ENCODE data around the gene F9. TPM values are rescaled to one million over a fixed set of nuclear protein-coding genes. Genes with fewer than 3 reads are reported as not detected.
"Not testable (repeated sequence)": the region's sequence is repeated elsewhere in the genome, so short reads cannot be mapped to it uniquely, and the experiment has no call there.

F9 gene
- total RNA-seq, result 0.20 TPM

DNA sequence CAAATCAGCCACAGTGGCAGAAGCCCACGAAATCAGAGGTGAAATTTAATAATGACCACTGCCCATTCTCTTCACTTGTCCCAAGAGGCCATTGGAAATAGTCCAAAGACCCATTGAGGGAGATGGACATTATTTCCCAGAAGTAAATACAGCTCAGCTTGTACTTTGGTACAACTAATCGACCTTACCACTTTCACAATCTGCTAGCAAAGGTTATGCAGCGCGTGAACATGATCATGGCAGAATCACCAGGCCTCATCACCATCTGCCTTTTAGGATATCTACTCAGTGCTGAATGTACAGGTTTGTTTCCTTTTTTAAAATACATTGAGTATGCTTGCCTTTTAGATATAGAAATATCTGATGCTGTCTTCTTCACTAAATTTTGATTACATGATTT, at the start of gene F9:
Gene F9, plus strand, starts transcription at position 190 of the 400 bp plus-strand sequence. Its CDS starts 26 bp downstream, at position 216.
- DNase-seq, result no peak

DNA sequence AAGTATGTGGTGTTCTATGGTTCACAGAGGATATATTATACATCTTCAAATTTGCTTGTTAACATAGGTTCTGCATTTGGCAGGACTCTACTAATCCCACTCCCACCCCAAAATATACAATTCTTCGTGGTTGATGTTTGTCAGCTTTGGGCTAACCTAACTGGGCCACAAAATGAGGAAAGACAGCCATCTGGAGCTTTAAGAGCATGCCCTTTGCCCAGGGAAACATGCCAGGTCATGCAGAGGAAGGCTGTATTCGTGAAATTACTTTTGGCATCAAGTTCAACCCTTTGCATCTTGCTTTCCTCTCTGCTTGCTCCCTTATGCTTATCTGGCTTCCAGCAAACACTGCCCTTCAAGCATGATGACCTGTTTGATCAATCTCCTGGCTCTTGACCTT, 46.8 kb upstream of the F9 start:
- no peak for DNase-seq

GRCh38 chrX:139484591-139484990, 45.9 kb upstream of the F9 start:
- no peak for DNase-seq

- no peak for DNase-seq
Observed at GRCh38 chrX:139495324-139495723, 35.2 kb upstream of the F9 start.

- no peak for DNase-seq
Observed at GRCh38 chrX:139506333-139506732, 24.2 kb upstream of the F9 start.

- DNase-seq, result no peak
Observed at GRCh38 chrX:139508099-139508498, 22.4 kb upstream of the F9 start.

DNA sequence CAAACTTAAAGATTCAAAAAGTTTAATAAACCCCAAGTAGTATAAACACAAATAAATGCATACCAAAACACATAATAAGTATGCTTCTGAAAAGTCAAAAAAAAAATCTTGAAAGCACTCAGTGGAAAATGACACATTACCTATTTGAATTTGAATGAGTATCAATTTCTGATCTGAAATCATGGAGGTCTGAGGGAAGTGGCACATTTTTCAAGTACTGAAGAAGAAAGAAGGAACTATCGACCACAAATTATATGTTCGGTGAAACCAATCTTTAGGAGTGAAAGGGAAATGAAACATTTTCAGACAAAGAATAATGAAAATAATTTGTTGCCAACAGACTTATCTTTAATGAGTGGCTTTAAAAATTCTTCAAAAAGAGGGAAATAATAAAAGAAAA, 12.1 kb upstream of the F9 start:
- DNase-seq, result no peak

- DNase-seq, result not testable (repeated sequence)
Observed at GRCh38 chrX:139528829-139529228, 1.7 kb upstream of the F9 start.

DNA sequence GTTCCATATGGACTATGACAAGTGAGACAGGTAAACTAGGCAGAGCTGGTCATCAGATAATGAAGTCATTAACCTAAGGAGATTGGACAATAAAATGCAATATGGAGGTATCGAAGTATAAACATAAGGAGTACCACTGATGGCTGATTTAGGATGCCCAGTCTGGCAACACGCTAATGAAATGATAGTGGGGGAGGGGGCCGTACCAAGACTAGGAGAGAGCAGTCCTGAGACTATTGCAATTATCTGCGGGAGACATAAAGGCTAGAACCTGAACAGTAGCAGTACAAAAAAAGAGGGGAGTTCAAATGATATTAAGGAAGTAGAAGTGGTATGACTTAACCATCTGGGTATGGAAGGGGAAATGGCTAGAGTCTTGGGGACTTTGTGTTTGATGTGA, 2.3 kb downstream of the F9 start:
- DNase-seq, result no peak

GRCh38 chrX:139533444-139533843, 2.9 kb downstream of the F9 start:
- DNase-seq, result no peak

DNA sequence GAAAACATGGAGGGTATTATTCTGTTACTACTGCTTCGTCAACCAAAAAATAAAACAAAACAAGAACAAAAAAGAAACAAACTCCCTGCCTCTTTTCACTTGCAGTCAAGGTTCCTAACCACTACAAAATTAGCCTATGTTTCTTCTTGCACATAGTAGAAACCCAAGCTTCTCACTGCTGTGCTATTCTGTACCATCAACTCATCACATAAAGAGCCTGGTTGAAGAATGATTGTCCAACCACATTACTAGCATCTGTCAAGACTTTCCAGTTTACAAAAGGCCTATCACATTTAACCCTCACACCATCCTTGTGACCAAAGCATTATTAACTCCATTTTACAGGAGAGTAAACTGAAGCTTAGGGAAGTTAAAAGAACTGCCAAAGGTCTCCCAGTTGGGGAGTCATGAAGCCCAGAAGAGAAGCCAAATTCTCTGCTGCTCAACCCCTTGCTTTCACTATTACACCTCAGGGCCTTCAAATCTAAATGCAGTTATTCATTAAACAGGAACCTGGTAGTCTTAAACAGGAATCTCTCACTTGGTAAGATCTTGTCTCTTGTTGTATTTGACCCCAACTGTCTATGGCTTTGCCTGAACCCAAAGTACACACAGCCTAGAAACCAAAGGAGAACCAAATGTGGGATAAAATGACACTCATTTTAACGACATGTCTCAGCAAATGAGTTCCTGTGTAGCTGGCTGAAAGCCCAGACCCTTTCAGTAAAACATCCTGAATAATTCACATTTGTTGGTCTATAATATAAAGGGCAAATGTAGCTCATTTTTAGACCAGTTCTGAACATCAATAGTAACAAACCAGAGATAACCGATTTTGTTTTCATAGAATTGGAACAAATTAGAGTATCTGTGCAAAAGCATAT, 8.6 kb downstream of the F9 start:
- DNase-seq, result no peak

- DNase-seq, result no peak
Observed at GRCh38 chrX:139542652-139543051, 12.1 kb downstream of the F9 start.

GRCh38 chrX:139543920-139544319, 13.4 kb downstream of the F9 start:
- no peak for DNase-seq

DNA sequence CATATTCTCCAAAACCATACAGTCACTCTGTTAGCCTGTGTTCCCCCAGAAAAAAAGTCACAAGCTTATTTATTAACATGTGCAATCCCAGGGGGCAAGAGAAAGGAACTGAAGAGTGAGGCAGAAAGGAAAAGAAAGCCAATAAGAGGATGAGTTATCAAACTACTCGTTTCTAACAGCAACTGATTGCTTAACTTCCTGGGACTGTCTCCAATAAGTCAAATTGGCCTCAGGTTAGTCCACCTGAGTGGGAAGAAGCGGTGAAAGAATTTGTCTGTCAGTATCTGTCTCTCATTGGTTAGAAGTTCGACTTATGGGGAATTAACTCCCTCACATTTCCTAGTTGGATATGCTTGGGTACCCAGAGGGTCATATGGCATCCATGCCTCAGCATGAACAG, 14.1 kb downstream of the F9 start:
- no peak for DNase-seq

DNA sequence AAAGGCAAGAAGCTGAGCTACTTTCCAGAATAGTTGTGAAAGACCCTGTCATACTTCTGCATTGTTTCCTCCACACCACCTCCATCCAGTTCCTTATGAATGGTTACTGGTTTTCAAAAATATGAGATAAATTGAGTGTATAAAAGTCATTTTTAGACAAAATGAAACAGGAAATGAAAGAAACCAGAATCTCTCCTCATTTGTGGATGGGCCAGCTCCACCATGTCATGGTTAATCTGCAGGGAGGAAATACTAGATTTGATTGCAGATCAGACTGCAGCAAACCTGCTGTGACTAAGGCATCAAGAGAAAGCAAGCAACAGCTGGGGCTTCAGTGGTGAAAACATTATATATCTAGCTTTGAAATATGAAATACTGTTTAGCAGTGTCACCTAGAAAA, 23.8 kb downstream of the F9 start:
- no peak for DNase-seq

- DNase-seq, result no peak
Observed at GRCh38 chrX:139554991-139555675, 24.6 kb downstream of the F9 start.

DNA sequence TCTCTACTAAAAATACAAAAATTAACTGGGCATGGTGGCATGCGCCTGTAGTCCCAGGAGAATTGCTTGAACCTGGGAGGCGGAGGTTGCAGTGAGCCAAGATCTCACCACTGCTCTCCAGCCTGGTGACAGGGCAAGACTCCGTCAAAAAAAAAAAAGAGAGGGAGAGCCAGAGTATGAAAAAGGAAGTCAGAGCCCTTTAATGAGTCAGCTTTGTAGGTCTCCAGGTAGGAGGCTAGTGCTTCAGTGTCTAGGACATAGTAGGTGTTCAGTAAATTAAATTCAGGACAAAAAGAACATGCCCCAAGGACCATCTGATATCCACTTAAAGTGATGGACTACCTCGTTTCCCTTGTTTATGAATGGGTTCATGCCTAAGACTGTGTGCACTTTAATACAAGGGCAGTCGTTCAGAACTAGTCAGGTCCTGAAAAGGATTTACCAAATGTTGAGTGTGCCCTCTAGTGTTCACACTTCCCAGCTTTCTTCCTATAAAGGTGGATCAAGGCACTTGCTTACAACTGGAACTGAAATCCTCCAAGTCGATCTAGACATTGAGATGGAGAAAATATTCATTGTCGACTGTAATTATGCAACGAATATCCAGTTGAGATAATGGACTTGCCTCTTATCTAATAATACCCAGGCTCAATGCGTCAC, 29.0 kb downstream of the F9 start:
- DNase-seq, result peak; percentile 1

DNA sequence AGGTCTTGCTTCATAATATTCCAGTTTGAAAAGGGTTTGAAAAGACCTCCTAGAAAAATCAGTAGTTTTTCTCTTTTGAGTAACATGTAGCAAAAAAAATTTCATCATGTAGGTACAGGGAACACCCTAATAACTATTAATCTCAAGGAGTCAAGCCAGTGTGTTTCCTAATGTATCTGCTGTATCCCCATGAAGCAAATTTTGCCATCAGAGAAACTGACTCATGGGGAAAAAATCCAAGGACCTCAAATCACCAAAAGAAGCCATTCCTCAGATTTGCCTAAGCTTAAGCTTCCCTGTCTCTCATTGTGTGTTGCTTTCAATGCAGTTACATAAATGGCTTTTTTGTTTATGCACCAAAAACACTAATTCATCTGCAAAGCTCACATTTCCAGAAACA, 29.7 kb downstream of the F9 start:
- DNase-seq, result no peak

DNA sequence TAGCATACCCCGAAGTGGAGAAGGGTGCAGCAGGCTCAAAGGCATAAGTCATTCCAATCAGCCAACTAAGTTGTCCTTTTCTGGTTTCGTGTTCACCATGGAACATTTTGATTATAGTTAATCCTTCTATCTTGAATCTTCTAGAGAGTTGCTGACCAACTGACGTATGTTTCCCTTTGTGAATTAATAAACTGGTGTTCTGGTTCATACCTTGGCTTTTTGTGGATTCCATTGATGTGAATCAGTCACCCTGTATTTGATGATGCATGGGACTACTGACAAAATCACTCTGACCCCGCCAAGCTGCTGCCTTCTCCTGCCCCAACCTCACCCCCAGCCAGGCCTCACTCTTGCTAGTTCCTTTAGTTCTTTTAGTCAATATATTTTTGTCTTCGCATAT, 32.7 kb downstream of the F9 start:
- no peak for DNase-seq

GRCh38 chrX:139566981-139567380, 36.4 kb downstream of the F9 start:
- DNase-seq, result no peak

DNA sequence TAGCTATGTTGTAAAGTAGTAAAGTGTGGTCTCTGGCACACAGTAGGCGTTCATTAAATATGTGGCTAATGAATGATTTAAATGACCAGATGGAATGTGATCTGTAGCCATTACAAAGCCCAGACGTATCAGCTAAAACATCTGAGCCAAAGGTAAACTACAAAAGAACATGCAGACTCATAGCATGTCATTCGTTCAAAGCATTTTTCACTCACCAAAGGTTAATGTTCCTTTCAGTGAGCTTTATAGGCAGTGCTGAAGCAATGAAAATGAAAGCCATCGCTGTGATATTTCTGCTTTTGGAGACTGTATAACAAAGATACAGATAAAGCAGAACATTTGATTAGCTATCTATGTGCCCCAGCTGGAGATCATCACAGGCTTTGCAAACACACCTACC, 50.5 kb downstream of the F9 start:
- no peak for DNase-seq

DNA sequence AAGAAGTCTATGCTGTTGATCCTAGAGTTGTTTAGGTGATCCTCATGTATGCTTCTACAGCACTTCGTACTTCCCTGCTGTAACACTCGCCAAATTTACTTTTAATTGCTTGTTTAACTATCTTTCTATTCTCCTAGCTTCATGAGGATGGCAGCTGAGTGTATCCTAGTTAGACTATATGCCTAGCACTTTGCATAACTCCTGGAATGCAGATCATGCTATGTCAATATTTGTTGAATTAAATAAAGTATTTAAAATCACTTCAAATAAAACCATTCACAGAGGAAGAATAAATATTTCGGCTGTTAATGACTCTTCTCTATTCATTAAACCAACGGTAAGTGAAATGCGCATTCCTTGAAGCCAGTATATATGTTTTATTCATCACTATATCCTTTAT, 55.1 kb downstream of the F9 start:
- DNase-seq, result no peak

DNA sequence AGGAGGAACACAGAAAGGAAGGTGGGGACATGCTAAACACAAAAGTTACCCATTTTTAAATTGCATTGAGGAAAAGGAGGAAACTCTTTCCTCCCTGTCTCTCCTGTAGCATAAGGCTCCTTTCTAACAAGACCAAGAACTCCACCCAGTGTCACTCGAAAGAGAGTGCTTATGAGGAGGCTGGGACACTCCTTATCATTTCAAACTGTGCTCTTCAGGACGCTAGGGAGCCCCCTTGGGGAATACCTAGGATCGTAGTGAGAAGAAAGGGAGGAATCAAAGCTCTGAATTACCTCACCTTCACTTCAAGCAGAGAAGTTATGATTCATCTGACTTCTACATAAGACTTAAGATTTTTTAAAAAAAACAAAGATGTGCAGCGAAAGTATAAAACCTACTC, 65.5 kb downstream of the F9 start:
- DNase-seq, result no peak

Measured in skin of body (tissue), 2 donors.